B cell (primary cell): ENCODE results near the gene QKI.

ENCODE experiments used
- CTCF ChIP-seq: fragments of 200-600 bp; IDR thresholded peaks from one replicate; pipeline ENCODE4 v1.8.0; 2022; ENCODE audit warnings: antibody characterized with exemption, mild to moderate bottlenecking
- EZH2 ChIP-seq: IDR thresholded peaks from 2 replicates; pipeline ENCODE4 v1.6.1; 2012; ENCODE audit warnings: borderline replicate concordance, low read depth, mild to moderate bottlenecking, moderate library complexity, low read length; ENCODE audit not compliant: insufficient read depth, poor library complexity, severe bottlenecking

GRCh38 chr6:163529605-163530004 lies 115.1 kb downstream of the QKI start:
- TF ChIP-seq CTCF (no peak), EZH2 (no peak)
